Suprapubic skin (tissue), 4 donors: ENCODE results near the gene GDAP1L1.

ENCODE experiments used
- CTCF ChIP-seq, 2 donors: fragments of 200-600 bp in 1 of 2; fragments of 450-650 bp in 1 of 2; sonication (generic) in 1 of 2; IDR thresholded peaks; one replicate each; pipeline ENCODE4 v1.5.1; 2016 to 2019; ENCODE audit warnings: antibody characterized with exemption in 2 of 2, mild to moderate bottlenecking in 1 of 2, moderate library complexity in 1 of 2
- EP300 ChIP-seq: sonication (generic); formaldehyde crosslinking; IDR thresholded peaks from one replicate; pipeline ENCODE4 v1.6.1; 2017; ENCODE audit warnings: antibody characterized with exemption
- POLR2A ChIP-seq, 2 donors: fragments of 450-650 bp; IDR thresholded peaks; one replicate each; pipeline ENCODE4 v1.6.1; 2017; ENCODE audit warnings: antibody characterized with exemption in 2 of 2, mild to moderate bottlenecking in 2 of 2, moderate library complexity in 2 of 2
- POLR2AphosphoS5 ChIP-seq, 3 donors: sonication (generic); formaldehyde crosslinking; IDR thresholded peaks; one replicate each; pipeline ENCODE4 v1.6.1; 2017; ENCODE audit warnings: antibody characterized with exemption in 3 of 3

GRCh38 chr20:44209686-44210405, 37.3 kb upstream of the GDAP1L1 start:
- TF ChIP-seq CTCF (IDR thresholded peaks at IDR 0.05) (no peak), POLR2AphosphoS5 (IDR thresholded peaks at IDR 0.05) (no peak), POLR2A (IDR thresholded peaks at IDR 0.05) (no peak), EP300 (no peak)
